Fibroblast of villous mesenchyme (primary cell): Measurements from ENCODE around the gene ETFA. TPM values are rescaled to one million over a fixed set of nuclear protein-coding genes. Genes with fewer than 3 reads are reported as not detected.
A peak's percentile ranks its signal among the peaks of the same experiment; 100 is the strongest.

Experiments used
- DNase-seq: peaks from one replicate; pipeline ENCODE4 v3.0.0-alpha.2; 2010; ENCODE audit warnings: low read depth
- H3K4me3 ChIP-seq: 2 replicates; pipeline ENCODE4 v1.5.1; 2011; ENCODE audit warnings: low read depth, mild to moderate bottlenecking, low read length
- total RNA-seq: library from RNA; depleted of rRNA; stranded (reverse); fragments of >200 nt; gene quantifications from 2 replicates; pipeline ENCODE4 v1.2.3, GENCODE V29; 2012
- TF ChIP-seq, protein P1 (sequence below): IDR thresholded peaks from 2 replicates; pipeline ENCODE4 v1.5.1; 2012; ENCODE audit warnings: low read depth, mild to moderate bottlenecking, low read length; ENCODE audit not compliant: insufficient read depth

Gene ETFA
- total RNA-seq, 1 donor, result 114 TPM

DNA sequence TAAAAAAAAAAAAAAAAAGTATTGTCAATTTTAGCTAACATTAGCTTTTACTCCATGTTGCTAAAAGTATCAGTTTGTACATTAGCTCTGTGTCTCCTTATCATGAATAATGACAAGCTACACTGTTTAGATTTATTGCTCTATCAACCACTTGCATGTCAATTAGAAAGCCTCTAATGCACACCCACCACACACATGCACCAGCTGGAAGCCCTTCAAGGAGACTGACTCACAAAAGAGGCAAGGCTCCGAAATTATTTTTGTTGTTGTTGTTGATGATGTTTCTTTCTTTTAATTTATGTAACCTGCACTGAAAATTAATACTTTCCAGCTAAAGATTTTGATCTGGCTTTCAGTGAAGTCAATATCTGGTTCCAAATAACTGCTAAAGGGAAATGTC is 71.5 kb downstream of the ETFA start:
- no peak overlapping the region for H3K4me3 ChIP-seq
- TF ChIP-seq, protein P1, sequence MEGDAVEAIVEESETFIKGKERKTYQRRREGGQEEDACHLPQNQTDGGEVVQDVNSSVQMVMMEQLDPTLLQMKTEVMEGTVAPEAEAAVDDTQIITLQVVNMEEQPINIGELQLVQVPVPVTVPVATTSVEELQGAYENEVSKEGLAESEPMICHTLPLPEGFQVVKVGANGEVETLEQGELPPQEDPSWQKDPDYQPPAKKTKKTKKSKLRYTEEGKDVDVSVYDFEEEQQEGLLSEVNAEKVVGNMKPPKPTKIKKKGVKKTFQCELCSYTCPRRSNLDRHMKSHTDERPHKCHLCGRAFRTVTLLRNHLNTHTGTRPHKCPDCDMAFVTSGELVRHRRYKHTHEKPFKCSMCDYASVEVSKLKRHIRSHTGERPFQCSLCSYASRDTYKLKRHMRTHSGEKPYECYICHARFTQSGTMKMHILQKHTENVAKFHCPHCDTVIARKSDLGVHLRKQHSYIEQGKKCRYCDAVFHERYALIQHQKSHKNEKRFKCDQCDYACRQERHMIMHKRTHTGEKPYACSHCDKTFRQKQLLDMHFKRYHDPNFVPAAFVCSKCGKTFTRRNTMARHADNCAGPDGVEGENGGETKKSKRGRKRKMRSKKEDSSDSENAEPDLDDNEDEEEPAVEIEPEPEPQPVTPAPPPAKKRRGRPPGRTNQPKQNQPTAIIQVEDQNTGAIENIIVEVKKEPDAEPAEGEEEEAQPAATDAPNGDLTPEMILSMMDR, result no peak
- DNase-seq, result no peak

DNA sequence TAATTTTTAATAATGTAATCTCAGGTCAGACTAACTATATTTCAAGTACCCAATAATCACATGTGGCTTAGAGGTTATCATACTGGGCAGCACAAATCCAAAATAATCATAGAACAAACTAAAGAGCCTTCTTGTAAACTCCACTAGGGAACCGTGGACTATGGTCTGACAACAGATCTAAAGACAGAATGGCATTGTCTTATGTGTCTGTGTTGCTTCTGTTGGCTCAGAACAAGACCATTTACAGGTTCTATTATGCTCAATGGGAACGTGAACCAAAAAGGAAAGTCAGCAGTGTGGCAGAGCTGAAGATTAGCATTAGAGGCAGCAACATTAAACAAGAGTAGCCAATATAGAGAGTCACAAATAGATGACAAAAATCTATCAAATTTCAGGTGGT is 74.9 kb downstream of the ETFA start:
- no peak overlapping the region for H3K4me3 ChIP-seq
- DNase-seq, result no peak
- TF ChIP-seq, protein P1, result no peak

DNA sequence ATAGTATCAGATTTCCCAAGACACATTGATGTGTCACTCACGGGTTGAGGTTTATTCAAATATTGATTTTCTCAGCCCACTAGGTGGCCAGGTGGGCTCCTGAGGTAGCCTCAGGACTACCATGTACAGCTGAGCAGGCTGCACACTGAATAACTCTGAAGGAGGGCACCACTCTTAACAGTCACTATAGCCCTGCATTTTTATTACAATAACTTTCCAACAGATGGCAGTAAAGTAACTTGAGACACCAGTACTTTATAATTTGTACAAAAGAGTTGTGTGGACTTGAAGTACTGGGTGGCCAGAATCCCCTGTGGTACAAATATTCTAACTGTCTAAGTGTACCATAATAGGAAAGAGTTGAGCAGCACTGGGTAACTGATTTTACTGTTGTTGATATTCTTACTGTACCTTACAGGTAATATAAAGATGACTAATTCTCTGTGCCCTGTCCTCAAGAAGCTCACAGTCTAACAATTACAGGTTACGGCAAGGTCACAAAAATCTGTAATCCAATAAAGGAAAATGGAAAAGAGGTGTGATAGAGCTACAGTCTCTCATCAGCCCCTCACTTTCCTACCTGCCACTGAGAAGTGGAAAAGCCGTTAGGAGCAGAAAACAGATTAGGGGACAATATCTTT is 76.0 kb downstream of the ETFA start:
- TF ChIP-seq, protein P1, result peak; percentile 41
- DNase-seq, result peak; percentile 50
- H3K4me3 ChIP-seq, result no peak overlapping the region

DNA sequence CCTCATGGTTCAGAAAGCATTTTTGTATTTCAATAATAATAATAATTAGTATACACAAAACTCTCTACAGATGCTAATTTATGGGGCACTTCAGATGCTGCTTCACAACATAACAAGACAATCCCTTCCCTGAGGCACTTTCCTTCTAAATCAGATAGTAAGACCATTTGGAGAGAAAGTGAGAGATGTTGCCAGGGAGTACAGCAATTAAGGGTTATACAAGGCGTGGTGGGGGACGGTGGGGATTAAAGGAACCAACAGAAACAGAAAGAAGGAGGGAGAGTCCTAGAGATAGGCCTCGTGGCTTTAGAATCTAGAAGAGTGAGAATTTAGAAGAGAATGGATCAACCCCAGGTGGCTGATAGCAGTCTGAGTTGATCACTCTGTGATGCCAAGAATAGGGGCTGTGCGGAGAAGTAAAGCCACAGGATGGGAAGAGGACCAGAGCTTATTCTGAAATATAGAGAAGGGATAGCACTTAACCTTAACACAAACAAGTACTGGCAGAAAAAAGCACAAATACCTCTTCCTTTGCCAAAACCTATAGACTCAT is 76.9 kb downstream of the ETFA start:
- no peak overlapping the region for H3K4me3 ChIP-seq
- TF ChIP-seq, protein P1, result no peak
- no peak for DNase-seq

DNA sequence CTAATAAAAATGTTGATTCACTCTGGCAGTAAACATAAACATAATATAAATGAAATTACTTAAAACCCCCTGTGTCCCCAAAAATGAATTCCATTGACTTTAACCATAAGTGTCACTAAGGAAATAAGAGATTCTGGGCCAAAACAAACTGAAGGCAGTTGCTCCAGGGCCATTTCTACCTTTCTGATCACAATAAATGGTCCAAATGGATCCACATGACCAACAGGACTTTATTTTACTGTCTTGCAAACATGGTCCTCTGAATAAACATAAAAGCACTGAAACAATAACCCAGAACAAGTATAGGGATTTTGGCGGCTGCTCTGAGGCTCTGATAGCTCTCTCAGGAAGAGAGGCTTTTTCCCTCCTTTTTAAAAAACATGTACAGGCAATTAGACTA is 77.3 kb downstream of the ETFA start:
- no peak for DNase-seq
- TF ChIP-seq, protein P1, result no peak
- H3K4me3 ChIP-seq, result no peak overlapping the region

DNA sequence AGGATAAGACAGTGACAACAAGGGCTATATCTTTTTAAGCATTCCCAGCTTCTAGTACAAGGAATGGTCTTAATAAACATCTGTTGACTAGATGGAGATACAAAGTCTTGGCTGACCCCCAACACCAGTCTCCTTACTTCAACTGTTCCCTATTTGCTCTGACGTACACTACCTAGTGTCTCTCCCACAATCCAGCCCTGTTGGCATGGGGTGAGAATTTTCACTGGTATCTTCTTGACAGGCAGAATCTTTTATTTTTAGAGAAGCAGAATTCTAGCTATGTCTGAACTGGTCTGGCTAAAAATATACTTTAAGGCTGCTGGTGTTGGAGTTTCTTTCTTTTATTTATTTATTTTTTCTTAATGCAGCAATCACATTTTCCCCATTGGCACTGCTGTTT is 82.0 kb downstream of the ETFA start:
- TF ChIP-seq, protein P1, result no peak
- no peak overlapping the region for H3K4me3 ChIP-seq
- no peak for DNase-seq

DNA sequence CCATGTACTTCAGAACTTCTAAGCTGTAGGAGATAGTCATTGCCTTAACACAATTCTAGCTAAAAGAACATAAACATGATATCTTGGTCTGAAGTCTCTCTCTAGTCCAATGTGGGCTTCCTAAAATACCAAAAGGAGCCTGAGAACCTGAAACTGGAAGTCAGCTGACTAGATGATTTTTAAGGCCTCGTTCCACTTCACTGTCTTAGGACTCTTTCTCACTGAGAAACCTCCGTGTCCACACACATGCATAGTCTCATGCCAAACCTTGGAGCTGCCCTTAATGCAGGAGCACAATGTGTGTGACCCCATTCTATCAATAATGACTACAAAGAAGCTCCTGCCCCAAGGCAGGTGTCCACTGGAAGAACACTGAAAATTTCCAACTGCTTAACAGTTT is 87.7 kb downstream of the ETFA start:
- TF ChIP-seq, protein P1, result no peak
- H3K4me3 ChIP-seq, result no peak overlapping the region
- DNase-seq, result no peak
